A549 (cell line): ENCODE measurements around the gene TDRD12. TPM values are rescaled to one million over a fixed set of nuclear protein-coding genes. Genes with fewer than 3 reads are reported as not detected.
A peak's percentile ranks its signal among the peaks of the same experiment; 100 is the strongest.

Experiments used
- ATAC-seq, 2 experiments: fragments of 200-7000 bp in 1 of 2; fragments of >200 bp in 1 of 2; cut with Nextera tagmentation in 1 of 2; cut with Tn5 transposase in 1 of 2; 3 replicates each; pipeline versions ENCODE4 v1.8.0 to v1.9.1; 2018 to 2020; ENCODE audit warnings: mild to moderate bottlenecking in 1 of 2, moderate library complexity in 1 of 2
- CTCF ChIA-PET: fragments of 300-600 bp; sonication (Branson Sonifier 250); formaldehyde crosslinking; extraction: SDS; loops from one replicate; lab custom pipeline; 2021; ENCODE audit warnings: antibody characterized with exemption, inconsistent platforms; lab: Yijun Ruan, JAX
- POLR2A ChIA-PET: fragments of 350-600 bp; formaldehyde crosslinking; extraction: SDS; loops from one replicate; lab custom pipeline; 2021; ENCODE audit warnings: antibody characterized with exemption, inconsistent platforms; lab: Yijun Ruan, JAX
- DNase-seq, 2 experiments: peaks; one replicate each; pipeline versions ENCODE4 v3.0.0 to v3.0.0-alpha.2; 2011 to 2016; ENCODE audit warnings: low read depth in 1 of 2, low spot score in 1 of 2
- FAIRE-seq: peaks from 2 replicates; lab custom pipeline; 2011; peaks lifted over from hg19 to GRCh38; lab: Jason Lieb, UNC
- H3K27ac ChIP-seq, 2 experiments: fragments of >200 bp; sonication (Bioruptor Twin); formaldehyde crosslinking; 3 replicates each; pipeline ENCODE4 v1.5.1; 2016 to 2017
- H3K4me1 ChIP-seq: fragments of >200 bp; sonication (Bioruptor Twin); formaldehyde crosslinking; 3 replicates; pipeline ENCODE4 v1.6.1; 2016
- H3K4me2 ChIP-seq: fragments of >200 bp; sonication (Bioruptor Twin); formaldehyde crosslinking; 3 replicates; pipeline ENCODE4 v1.6.1; 2016
- H3K4me3 ChIP-seq: fragments of >200 bp; sonication (Bioruptor Twin); formaldehyde crosslinking; 3 replicates; pipeline ENCODE4 v1.5.1; 2016
- H3K9me3 ChIP-seq: fragments of >200 bp; sonication (Bioruptor Twin); formaldehyde crosslinking; 3 replicates; pipeline ENCODE4 v1.6.1; 2016
- CBX8 ChIP-seq: fragments of 200-600 bp; sonication (generic); IDR thresholded peaks from 2 replicates; pipeline ENCODE4 v1.6.1; 2016
- ELK1 ChIP-seq: fragments of 150-350 bp; IDR thresholded peaks from 2 replicates; pipeline ENCODE4 v1.6.1; 2014; ENCODE audit warnings: low read depth, mild to moderate bottlenecking, low read length
- HOXB5 ChIP-seq: fragments of 250-450 bp; sonication (Bioruptor Pico); IDR thresholded peaks from 2 replicates; pipeline ENCODE4 v1.5.0; 2020; ENCODE audit warnings: mild to moderate bottlenecking, moderate library complexity
- JUNB ChIP-seq: fragments of >200 bp; sonication (Bioruptor Twin); formaldehyde crosslinking; IDR thresholded peaks from 2 replicates; pipeline ENCODE4 v1.6.1; 2016
- KDM5A ChIP-seq: fragments of 200-600 bp; sonication (generic); IDR thresholded peaks from 2 replicates; pipeline ENCODE4 v1.6.1; 2016; ENCODE audit warnings: antibody characterized with exemption, mild to moderate bottlenecking
- PHF8 ChIP-seq: fragments of 200-600 bp; sonication (generic); IDR thresholded peaks from 2 replicates; pipeline ENCODE4 v1.6.1; 2016; ENCODE audit warnings: low read depth, mild to moderate bottlenecking, antibody characterized with exemption, moderate library complexity, borderline replicate concordance
- POLR2AphosphoS2 ChIP-seq: conservative IDR thresholded peaks from 2 replicates; pipeline ENCODE4 v1.6.1; 2012; ENCODE audit warnings: low read length, improper control_type of control experiment, inconsistent platforms
- RAD21 ChIP-seq, 2 experiments: fragments of >200 bp in 1 of 2; sonication (Bioruptor Twin) in 1 of 2; formaldehyde crosslinking in 1 of 2; IDR thresholded peaks in 1 of 2; conservative IDR thresholded peaks in 1 of 2; 2 replicates in 1 of 2; 3 replicates in 1 of 2; pipeline ENCODE4 v1.6.1; 2012 to 2018; ENCODE audit warnings: inconsistent platforms in 1 of 2
- RCOR1 ChIP-seq: fragments of 150-350 bp; IDR thresholded peaks from 2 replicates; pipeline ENCODE4 v1.6.1; 2014; ENCODE audit warnings: antibody characterized with exemption, low read length, low read depth
- RFX5 ChIP-seq: fragments of 450-650 bp; IDR thresholded peaks from 2 replicates; pipeline ENCODE4 v1.7.1; 2014; ENCODE audit warnings: antibody characterized with exemption, mild to moderate bottlenecking, moderate library complexity
- SMC3 ChIP-seq: fragments of >200 bp; sonication (Bioruptor Twin); formaldehyde crosslinking; IDR thresholded peaks from 3 replicates; pipeline ENCODE4 v1.6.1; 2018; ENCODE audit warnings: inconsistent platforms
- ZC3H11A ChIP-seq: fragments of 450-650 bp; IDR thresholded peaks from 2 replicates; pipeline ENCODE4 v1.6.1; 2014; ENCODE audit warnings: antibody characterized with exemption, mild to moderate bottlenecking
- ZNF302 ChIP-seq: fragments of 250-450 bp; sonication (Bioruptor Pico); IDR thresholded peaks from 2 replicates; pipeline ENCODE4 v1.9.0; 2021; ENCODE audit warnings: inconsistent platforms, mild to moderate bottlenecking, moderate library complexity
- WGBS: methylation state at CpG from one replicate; pipeline ENCODE4 v1.1.6; 2017; ENCODE audit errors: missing lambda C conversion rate; 5-methylcytosine and 5-hydroxymethylcytosine counted together
- polyA minus RNA-seq: library from RNA; depleted of rRNA, polyadenylated mRNA; stranded (reverse); fragments of >200 nt; gene quantifications from 2 replicates; pipeline ENCODE4 v1.2.3, GENCODE V29; 2011; rRNA and poly(A)+ RNA removed
- polyA plus RNA-seq, 4 experiments: library from polyadenylated mRNA; depleted of rRNA in 3 of 4; stranded (reverse); fragments of >200 nt; fragmentation: RNase III in 1 of 4; extraction: RNeasy Plus Mini Kit Qiagen cat#74134 plus additional on column Dnase treatment in 1 of 4; gene quantifications; 2 replicates in 3 of 4; 3 replicates in 1 of 4; pipeline ENCODE4 v1.2.3, GENCODE V29; 2011 to 2017
- TF ChIP-seq, protein P1 (sequence below): IDR thresholded peaks from 2 replicates; pipeline ENCODE4 v1.6.1; 2012
- TF ChIP-seq, protein P2 (sequence below): fragments of >200 bp; sonication (Bioruptor Twin); formaldehyde crosslinking; IDR thresholded peaks from 3 replicates; pipeline ENCODE4 v1.5.1; 2016
- TF ChIP-seq, protein P3 (sequence below): fragments of >200 bp; sonication (Bioruptor Twin); formaldehyde crosslinking; IDR thresholded peaks from 3 replicates; pipeline ENCODE4 v1.6.1; 2016

TDRD12 gene
- polyA plus RNA-seq (2011; rRNA removed), result 0.19 and 0.20 TPM in 2 replicates
- 0.05 and 0.13 TPM in 2 replicates for polyA plus RNA-seq (2012; cell fraction: cytosol; rRNA removed)
- polyA plus RNA-seq (2012; cell fraction: nucleus; rRNA removed), result 0.11 and 0.24 TPM in 2 replicates
- 0.21 to 0.53 TPM (median 0.34 TPM) in 3 replicates for polyA plus RNA-seq (2017; fragmentation: RNase III; extraction: RNeasy Plus Mini Kit Qiagen cat#74134 plus additional on column Dnase treatment)
- 0.10 and 0.12 TPM in 2 replicates for polyA minus RNA-seq

DNA sequence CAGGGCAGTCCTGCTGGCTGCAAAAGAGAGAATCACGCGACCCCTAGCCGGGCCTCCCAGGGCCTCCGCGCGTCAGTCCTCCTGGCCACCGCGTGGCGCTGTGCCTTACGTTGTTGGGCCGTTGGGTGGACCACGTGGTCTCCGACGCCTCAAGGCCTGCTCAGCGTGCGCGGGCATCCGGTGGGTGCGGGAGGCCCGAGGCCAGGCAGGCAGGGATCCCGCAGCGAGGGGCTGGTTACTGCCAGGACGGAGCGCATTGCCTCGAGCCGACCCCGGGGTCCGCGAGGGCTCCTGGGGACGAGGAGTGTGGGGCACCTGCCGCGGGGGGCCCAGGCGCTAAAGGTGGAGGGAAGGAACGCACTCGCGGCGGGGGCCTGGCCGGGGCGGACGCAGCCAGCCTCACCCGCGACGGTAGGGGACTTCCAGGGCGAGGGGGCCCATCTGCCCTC, at the start of gene TDRD12:
Gene TDRD12, plus strand, starts transcription at position 157 of the 449 bp plus-strand sequence. CDS start 306 bp downstream, outside the sequence.
- WGBS, result 96% methylated on average over 44 of the region's 44 CpGs
- CTCF ChIA-PET, result interaction anchor here (0.6 to 1.4 kb wide), 2 partner anchors 8 to 150 kb away, joined by 3 to 4 read pairs; partner anchors contain the start of gene SLC7A9
- POLR2A ChIA-PET, result no interaction called here
- DNase-seq (peak in 1 of 2 experiments; percentile 47), ATAC-seq (peak; percentile 37 to 62; a peak in 4 of 6 replicates), FAIRE-seq (no peak)
- Histone ChIP-seq H3K4me2 (no peak within 1 kb of the TSS), H3K27ac (no peak within 1 kb of the TSS), H3K4me1 (no peaks in the 10 kb centered on the region), H3K9me3 (no peaks in the 10 kb centered on the region), H3K4me3 (no peak within 1 kb of the TSS)
- TF ChIP-seq, protein P1, sequence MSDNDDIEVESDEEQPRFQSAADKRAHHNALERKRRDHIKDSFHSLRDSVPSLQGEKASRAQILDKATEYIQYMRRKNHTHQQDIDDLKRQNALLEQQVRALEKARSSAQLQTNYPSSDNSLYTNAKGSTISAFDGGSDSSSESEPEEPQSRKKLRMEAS, result peak; percentile 63
- TF ChIP-seq, protein P2, sequence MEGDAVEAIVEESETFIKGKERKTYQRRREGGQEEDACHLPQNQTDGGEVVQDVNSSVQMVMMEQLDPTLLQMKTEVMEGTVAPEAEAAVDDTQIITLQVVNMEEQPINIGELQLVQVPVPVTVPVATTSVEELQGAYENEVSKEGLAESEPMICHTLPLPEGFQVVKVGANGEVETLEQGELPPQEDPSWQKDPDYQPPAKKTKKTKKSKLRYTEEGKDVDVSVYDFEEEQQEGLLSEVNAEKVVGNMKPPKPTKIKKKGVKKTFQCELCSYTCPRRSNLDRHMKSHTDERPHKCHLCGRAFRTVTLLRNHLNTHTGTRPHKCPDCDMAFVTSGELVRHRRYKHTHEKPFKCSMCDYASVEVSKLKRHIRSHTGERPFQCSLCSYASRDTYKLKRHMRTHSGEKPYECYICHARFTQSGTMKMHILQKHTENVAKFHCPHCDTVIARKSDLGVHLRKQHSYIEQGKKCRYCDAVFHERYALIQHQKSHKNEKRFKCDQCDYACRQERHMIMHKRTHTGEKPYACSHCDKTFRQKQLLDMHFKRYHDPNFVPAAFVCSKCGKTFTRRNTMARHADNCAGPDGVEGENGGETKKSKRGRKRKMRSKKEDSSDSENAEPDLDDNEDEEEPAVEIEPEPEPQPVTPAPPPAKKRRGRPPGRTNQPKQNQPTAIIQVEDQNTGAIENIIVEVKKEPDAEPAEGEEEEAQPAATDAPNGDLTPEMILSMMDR, result 0 out of 3 replicates have a peak, but pooled peaks have one; percentile 24
- TF ChIP-seq CBX8, result no peak

DNA sequence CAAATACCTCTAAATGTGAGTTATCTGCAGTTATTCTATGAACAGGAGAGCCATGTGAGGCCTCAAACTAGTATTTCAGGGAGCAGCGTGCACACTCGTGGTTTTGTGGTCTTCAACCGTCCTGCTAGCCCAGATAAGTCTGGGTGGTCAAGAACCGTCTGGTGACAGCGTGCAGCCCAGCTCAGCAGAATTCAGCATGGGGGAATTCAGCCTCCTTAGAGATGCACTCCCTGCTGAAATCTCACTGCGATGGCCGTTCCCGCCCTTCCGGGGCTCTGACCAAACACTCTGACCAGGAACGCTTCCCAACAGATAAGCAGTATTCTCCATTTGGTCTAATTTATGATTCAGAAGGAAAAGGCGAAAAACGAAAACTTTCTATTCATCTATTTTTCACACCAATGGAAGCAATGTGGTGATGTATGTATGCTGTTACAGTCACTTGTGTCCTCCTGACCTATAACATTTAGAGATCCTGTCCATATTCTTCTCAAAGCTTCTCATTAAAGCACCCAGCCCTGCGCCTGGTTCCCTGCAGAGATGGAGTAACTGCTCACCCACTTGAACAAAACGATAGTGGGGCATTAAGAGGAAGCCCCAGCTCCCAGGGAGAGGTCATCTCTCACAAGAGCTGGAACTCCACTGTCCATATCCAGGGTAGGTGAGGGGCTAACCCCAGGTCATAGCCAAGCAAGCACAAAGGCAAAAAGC, 47.5 kb upstream of the TDRD12 start:
- H3K4me2 ChIP-seq, result no peak overlapping the region
- FAIRE-seq (peak; percentile 43), ATAC-seq (no peak), DNase-seq (no peak)
- H3K9me3 ChIP-seq, result no peaks in the 10 kb centered on the region; the same call in 2 of the 3 replicates
- CTCF ChIA-PET, result interaction anchor here (0.7 to 1.0 kb wide), 2 partner anchors 23 to 39 kb away, joined by 3 to 5 read pairs; no protein-coding TSS in a partner anchor
- peaks cover 25% of the 10 kb centered on the region for H3K4me1 ChIP-seq
- 88% methylated on average over 14 of the region's 14 CpGs for WGBS
- no peak overlapping the region for H3K4me3 ChIP-seq
- TF ChIP-seq SMC3, result no peak
- no peak for TF ChIP-seq ZNF302 (CRISPR knock-in tag)
- TF ChIP-seq RCOR1, result no peak
- no peak for TF ChIP-seq RAD21 (conservative IDR thresholded peaks at IDR 0.05 in 1 of 2, IDR thresholded peaks at IDR 0.05 in 1 of 2)
- TF ChIP-seq, protein P1, result no peak
- no peak for TF ChIP-seq ZC3H11A
- no peak for TF ChIP-seq RFX5
- POLR2A ChIA-PET, result no interaction called here
- H3K27ac ChIP-seq, result no peak overlapping the region

GRCh38 chr19:32672841-32673240, 46.7 kb upstream of the TDRD12 start:
- TF ChIP-seq HOXB5 (no peak), JUNB (no peak), RAD21 (conservative IDR thresholded peaks at IDR 0.05 in 1 of 2, IDR thresholded peaks at IDR 0.05 in 1 of 2) (no peak), ELK1 (no peak), PHF8 (no peak), POLR2AphosphoS2 (no peak), KDM5A (no peak)
- TF ChIP-seq, protein P3, sequence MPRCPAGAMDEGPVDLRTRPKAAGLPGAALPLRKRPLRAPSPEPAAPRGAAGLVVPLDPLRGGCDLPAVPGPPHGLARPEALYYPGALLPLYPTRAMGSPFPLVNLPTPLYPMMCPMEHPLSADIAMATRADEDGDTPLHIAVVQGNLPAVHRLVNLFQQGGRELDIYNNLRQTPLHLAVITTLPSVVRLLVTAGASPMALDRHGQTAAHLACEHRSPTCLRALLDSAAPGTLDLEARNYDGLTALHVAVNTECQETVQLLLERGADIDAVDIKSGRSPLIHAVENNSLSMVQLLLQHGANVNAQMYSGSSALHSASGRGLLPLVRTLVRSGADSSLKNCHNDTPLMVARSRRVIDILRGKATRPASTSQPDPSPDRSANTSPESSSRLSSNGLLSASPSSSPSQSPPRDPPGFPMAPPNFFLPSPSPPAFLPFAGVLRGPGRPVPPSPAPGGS, result no peak
- TF ChIP-seq, protein P2, result no peak

More at GRCh38 chr19:32672841-32673240, 46.7 kb upstream of the TDRD12 start:
- Histone ChIP-seq H3K27ac (no peak overlapping the region), H3K4me3 (no peak overlapping the region), H3K4me2 (no peak overlapping the region), H3K4me1 (peaks cover 25% of the 10 kb centered on the region), H3K9me3 (no peaks in the 10 kb centered on the region; the same call in 2 of the 3 replicates)
- FAIRE-seq (no peak), DNase-seq (no peak), ATAC-seq (no peak)
- POLR2A ChIA-PET, result interaction anchor here (1.2 kb wide), 1 partner anchor 19 kb away, joined by 3 read pairs; the partner anchor contains the start of gene NUDT19
- WGBS, result 94% methylated on average over 3 of the region's 3 CpGs
- CTCF ChIA-PET, result interaction anchor here (0.7 to 1.0 kb wide), 2 partner anchors 24 to 40 kb away, joined by 3 to 5 read pairs; no protein-coding TSS in a partner anchor
